ENCODE data around the gene HSPA13. TPM values are rescaled to one million over a fixed set of nuclear protein-coding genes. Genes with fewer than 3 reads are reported as not detected.
A peak's percentile ranks its signal among the peaks of the same experiment; 100 is the strongest.
"Not testable (repeated sequence)": the region's sequence is repeated elsewhere in the genome, so short reads cannot be mapped to it uniquely, and the experiment has no call there.

HSPA13 gene, protein sequence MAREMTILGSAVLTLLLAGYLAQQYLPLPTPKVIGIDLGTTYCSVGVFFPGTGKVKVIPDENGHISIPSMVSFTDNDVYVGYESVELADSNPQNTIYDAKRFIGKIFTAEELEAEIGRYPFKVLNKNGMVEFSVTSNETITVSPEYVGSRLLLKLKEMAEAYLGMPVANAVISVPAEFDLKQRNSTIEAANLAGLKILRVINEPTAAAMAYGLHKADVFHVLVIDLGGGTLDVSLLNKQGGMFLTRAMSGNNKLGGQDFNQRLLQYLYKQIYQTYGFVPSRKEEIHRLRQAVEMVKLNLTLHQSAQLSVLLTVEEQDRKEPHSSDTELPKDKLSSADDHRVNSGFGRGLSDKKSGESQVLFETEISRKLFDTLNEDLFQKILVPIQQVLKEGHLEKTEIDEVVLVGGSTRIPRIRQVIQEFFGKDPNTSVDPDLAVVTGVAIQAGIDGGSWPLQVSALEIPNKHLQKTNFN
- 80.9 and 91.9 TPM in 2 replicates for total RNA-seq (2014; rRNA removed; shearing (Covaris generic))

- peak; percentile 100 for DNase-seq (ENCODE audit: low spot score)
These were observed at the start of gene HSPA13 for GRCh38 chr21:14382835-14383595. TSS of gene HSPA13 (minus strand) at chr21:14383146. CDS start at chr21:14383119, 27 bp downstream.

DNA sequence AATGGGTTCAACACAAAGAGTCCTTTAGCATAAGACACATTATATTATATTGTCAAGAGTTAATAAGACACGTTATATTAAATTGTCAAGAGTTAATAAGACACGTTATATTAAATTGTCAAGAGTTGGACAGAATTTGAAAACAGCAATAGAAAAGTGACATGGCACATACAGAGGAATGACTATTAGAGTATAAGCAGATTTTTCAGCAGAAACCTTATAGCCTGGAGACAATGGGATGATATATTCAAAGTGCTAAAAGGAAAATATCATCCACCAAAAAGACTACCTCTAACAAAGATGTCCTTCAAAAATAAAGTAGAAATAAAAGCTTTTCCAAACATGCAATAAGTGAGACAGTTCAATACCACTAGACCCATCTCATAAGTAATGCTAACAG, 36.0 kb upstream of the HSPA13 start:
- no peak for DNase-seq (ENCODE audit: low spot score)

GRCh38 chr21:14414932-14415508, 32.1 kb upstream of the HSPA13 start:
- DNase-seq (ENCODE audit: low spot score), result no peak

DNA sequence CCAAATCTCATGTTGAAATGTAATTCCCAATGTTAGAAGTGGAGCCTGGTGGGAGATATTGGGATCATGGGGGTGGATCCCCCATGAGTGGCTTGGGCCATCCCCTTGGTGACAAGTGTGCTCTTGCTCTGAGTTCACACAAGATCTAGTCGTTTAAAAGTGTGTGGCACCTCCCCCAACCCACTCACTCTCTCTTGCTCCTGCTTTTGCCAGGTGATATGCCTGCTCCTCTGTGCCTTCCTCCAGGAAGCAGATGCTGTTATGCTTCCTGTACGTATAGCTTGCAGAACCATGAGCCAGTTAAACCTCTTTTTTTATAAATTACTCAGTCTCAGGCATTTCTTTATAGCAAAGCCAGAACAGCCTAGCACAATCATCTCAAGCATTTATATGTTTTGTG, 23.0 kb upstream of the HSPA13 start:
- DNase-seq (ENCODE audit: low spot score), result no peak

DNA sequence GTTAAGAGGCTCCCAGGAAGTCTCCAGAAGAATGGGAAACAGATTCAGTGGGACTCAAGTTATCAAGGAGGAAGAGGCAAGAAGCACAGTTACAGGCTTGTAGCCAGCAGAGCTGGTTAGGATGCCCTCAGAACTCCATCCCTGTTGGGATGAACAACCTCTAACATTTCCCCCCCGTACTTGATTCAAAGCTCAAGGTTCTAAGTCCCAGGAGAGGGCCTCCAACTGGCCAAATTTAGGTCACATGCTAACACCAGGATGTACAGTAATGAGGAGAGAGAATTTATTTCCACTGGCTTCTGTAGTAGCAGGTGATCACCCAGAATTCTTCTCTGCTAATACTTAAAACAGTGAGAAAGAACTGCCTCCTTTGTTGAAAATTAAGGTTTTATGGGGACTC, 22.3 kb upstream of the HSPA13 start:
- DNase-seq (ENCODE audit: low spot score), result no peak

DNA sequence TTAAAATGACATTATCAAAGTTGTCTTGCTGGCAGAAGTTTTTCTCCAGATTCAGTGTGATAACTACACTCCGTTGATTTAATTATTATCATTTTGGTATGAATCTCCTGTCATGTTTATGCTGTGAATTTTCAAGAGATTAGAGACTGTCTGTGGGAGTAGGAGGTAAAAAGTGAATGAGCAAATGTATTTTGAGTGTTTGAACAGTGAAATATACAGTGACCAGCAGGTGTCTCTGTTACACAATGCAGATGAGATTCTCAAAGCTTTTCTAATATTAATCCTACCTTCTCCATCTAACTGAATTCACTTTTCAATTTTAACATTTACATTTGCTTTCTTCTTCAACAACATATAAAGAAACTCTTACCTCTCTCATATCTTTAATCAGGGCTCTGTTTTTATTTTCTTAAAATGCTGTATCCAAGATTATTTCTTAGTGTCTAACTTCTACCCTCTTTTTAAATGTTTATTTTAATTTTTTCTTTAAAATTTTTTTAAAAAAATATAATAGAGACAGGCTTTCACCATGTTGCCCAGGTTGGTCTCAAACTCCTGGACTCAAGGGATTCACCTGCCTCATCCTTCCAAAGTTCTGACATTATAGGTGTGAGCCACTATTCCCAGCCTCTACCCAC, 20.9 kb upstream of the HSPA13 start:
- DNase-seq (ENCODE audit: low spot score), result peak; percentile 27

GRCh38 chr21:14401217-14401616, 18.3 kb upstream of the HSPA13 start:
- no peak for DNase-seq (ENCODE audit: low spot score)

GRCh38 chr21:14388282-14388681, 5.3 kb upstream of the HSPA13 start:
- no peak for DNase-seq (ENCODE audit: low spot score)

DNA sequence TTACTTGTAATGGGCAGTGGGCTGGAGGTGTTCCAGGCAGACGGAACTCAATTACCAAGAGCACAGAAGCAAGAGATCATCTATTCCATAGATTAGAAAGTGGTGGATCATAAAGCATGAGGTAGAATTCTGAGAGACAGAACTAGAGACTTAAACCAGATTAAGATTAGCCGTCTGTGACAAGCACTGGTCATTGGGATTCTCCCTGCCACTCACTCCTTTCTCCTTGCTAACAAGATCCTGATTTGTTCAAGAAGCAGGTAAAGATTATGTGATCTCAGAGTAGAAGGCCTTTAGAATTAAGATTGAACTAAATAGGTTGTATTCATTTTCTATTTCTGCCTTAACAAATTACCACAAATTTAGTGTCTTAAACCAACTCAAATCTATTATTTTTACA, 1.5 kb upstream of the HSPA13 start:
- DNase-seq (ENCODE audit: low spot score), result no peak

- peak; percentile 21 for DNase-seq (ENCODE audit: low spot score)
These were observed 742 bp upstream of the HSPA13 start for GRCh38 chr21:14383596-14384180.

DNA sequence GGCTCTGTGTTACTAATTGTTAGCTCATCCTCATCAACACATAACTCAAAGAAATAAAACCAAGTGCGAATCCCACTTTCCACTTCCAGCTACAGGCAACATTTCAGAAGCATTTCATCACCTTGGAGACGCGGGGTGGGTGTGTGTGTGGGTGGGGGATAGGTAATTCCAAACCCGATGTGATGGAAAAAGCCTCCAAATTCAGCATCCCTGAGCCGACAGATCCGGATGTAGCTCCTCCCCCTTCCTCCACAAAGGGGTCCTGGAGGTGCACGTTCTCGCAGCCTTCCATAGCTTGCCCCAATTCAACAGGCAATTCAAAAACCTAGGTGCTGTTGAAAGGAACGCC, 486 bp downstream of the HSPA13 start:
- DNase-seq (ENCODE audit: low spot score), result no peak

GRCh38 chr21:14376854-14377253, 6.1 kb downstream of the HSPA13 start:
- DNase-seq (ENCODE audit: low spot score), result no peak

GRCh38 chr21:14366998-14367397, 15.9 kb downstream of the HSPA13 start:
- DNase-seq (ENCODE audit: low spot score), result no peak

DNA sequence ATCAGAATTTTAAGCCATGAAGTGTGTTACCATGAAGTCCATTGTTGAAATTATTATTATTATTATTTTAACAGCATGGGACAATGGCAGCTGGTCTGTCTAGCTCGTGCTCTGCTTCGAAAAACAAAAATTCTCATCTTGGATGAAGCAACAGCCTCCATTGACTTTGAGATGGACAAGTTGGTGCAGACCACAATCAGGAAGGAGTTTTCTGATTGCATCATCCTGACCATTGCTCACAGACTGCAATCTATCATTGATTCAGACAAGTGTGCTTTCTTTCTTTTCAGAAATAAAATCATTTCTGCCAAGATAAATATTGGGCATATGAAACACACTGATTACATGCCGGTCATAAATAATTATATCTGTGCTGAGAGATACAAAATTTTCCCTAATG, 21.0 kb downstream of the HSPA13 start:
- no peak for DNase-seq (ENCODE audit: low spot score)

GRCh38 chr21:14358775-14359174, 24.2 kb downstream of the HSPA13 start:
- no peak for DNase-seq (ENCODE audit: low spot score)

DNA sequence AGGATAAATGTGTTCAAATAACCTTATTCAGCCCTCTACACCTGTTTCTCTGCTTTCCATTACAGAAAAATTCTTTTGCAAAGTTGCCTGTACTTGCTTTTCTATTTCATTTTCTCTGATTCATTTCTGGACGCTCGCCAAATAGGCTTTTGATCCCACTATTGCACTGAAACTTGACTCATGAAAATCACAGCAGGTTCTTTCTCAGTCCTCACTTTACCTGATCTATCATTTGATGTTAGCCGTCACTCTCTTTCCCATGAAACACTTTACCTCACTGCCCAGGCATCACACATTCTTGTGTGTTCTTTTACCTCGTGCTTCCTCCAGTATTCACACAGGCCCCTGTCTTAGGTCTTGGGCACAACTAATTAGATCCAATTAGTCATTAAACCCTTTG, 26.2 kb downstream of the HSPA13 start:
- DNase-seq (ENCODE audit: low spot score), result no peak

GRCh38 chr21:14354515-14354914, 28.4 kb downstream of the HSPA13 start:
- no peak for DNase-seq (ENCODE audit: low spot score)

GRCh38 chr21:14353726-14354125, 29.2 kb downstream of the HSPA13 start:
- no peak for DNase-seq (ENCODE audit: low spot score)

DNA sequence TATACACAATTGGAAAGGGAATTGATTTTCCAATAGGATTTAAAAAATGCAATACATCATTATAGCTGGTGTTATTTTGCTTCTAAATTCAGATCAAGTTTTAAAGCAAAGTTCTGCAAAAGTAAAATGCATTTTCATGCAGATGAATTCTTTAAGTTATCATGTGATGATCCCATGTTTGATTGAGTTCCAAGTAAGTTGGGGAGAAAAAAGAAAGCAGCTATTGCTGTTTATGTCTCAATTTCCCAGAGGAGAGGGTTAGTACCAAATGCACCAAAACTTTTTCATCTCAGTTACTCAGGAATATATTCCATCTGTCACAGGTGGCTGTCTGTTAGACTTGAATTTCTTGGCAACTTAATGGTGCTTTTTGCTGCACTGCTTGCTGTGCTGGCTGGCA, 29.7 kb downstream of the HSPA13 start:
- no peak for DNase-seq (ENCODE audit: low spot score)

DNA sequence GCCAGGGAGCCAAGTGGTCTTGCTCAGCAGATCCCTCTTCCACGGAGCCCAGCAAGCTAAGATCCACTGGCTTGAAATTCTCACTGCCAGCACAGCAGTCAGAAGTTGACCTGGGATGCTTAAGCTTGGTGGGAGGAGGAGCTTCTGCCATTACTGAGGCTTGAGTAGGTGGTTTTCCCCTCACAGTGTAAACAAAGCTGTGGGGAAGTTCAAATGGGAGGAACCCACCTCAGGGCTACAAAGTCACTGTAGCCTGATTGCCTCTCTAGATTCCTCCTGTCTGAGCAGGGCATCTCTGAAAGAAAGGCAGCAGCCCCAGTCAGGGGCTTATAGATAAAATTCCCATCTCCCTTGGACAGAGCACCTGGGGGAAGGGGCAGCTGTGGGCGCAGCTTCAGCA, 55.6 kb downstream of the HSPA13 start:
- DNase-seq (ENCODE audit: low spot score), result not testable (repeated sequence)

DNA sequence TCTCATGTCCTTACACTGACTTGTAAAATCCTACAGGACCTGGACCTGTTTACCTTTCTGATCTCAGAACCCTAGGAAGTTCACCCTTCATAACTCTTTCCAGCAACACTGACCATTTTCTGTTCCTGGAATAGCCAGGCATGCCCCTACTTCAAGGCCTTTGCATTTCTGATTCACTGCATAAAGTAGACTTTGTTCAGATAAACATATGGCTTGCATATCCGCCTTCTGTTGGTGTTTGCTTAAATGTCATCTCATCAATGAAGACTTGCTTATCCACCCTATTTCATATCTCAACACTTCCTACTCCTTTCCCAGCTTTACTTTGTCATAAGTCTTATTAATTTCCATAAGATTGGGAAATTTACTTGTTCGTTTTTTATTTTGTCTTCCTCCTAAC, 57.4 kb downstream of the HSPA13 start:
- no peak for DNase-seq (ENCODE audit: low spot score)
